ENCODE results near the gene ATP8B3.
"Not testable (repeated sequence)": the region's sequence is repeated elsewhere in the genome, so short reads cannot be mapped to it uniquely, and the experiment has no call there.

Gene ATP8B3

DNA sequence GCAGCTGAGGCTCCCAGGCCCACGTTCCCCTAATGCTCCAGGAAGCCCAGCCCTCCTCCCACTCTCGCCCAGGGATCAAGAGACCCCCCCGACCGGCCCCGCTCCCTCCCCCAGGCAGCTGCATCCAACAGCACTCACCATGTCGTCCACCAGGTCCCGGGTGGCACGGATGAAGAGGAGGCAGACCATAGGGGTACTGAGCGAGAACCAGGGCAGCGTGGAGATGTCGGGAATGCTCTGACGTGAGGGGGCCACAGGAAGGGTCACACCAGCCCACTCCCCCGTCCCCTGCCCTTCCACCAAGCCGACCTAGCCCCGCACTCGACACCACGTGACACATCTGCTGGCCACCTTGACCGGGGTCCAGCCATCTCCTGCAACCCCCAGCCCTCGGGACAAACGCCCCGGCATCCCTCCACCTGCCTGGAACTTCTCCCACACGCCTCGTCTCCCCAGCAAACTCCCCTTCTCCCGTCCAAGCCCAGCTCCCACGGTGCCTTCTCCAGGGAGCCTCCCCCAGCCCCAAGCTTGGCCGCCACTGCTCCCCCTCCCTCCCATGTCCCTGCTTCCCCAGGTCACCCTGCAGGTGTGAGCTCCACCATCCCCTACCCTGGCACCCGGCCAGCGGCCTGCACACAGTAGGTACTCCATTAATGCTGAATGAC lies 4.9 kb downstream of the ATP8B3 start:
- no peak overlapping the region for H3K9ac ChIP-seq (ENCODE audit: low read length)
- H3K4me3 ChIP-seq (ENCODE audit: low read length) = no peak overlapping the region
- H3K27me3 ChIP-seq (ENCODE audit: control insufficient read depth, insufficient read depth, low read length) = no peaks in the 10 kb centered on the region
- H3K27ac ChIP-seq (ENCODE audit: low read depth, low read length) = no peak overlapping the region
- H3K36me3 ChIP-seq (ENCODE audit: control insufficient read depth, insufficient read depth, low read length) = no peaks in the 10 kb centered on the region
- no peaks in the 10 kb centered on the region for H3K4me1 ChIP-seq (ENCODE audit: control insufficient read depth, insufficient read depth, low read length)

DNA sequence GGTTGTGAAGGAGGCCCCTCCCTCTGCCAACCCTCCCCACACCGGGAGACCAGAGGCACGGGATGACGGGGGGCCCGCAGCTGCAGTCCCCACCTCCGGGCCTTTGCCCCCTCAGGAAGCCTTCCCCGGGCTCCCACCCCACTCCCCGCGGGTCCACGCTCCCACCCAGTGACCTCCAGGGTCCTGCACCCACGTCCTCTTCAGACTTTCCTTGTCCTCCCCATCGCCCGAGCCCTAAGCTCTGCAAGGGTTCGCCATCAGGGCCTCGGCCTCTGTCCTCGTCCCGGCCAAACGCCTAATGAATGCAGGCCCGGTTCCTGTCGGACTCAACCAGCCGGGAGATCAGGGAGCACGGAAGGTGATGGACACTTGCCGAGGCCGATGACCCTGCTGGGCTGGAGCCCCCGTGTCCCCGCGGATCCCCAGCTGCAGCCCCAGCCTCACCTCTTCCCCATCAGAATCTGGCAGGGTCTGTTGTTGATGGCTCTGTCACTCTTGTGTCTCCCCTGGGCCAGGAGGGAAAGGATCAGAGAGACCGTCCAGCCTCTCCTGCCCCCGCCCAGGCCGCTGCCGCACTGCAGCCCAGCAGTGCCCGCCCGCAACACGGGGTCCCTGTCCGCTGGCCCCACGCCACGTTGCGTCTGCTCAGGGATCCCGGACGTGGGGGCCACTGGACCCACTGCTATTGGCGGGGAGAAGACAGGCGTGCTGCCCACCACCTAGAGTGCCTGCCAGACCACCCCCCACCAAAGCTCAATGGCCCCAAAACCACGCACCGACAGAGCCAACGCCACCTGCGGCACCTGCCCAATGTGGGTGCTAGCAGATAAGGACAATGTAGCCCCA lies 5.7 kb downstream of the ATP8B3 start:
- Histone ChIP-seq H3K27ac (ENCODE audit: low read depth, low read length) (no peak overlapping the region), H3K9ac (ENCODE audit: low read length) (no peak overlapping the region), H3K4me1 (ENCODE audit: control insufficient read depth, insufficient read depth, low read length) (no peaks in the 10 kb centered on the region), H3K27me3 (ENCODE audit: control insufficient read depth, insufficient read depth, low read length) (no peaks in the 10 kb centered on the region), H3K4me3 (ENCODE audit: low read length) (no peak overlapping the region), H3K36me3 (ENCODE audit: control insufficient read depth, insufficient read depth, low read length) (no peaks in the 10 kb centered on the region)

DNA sequence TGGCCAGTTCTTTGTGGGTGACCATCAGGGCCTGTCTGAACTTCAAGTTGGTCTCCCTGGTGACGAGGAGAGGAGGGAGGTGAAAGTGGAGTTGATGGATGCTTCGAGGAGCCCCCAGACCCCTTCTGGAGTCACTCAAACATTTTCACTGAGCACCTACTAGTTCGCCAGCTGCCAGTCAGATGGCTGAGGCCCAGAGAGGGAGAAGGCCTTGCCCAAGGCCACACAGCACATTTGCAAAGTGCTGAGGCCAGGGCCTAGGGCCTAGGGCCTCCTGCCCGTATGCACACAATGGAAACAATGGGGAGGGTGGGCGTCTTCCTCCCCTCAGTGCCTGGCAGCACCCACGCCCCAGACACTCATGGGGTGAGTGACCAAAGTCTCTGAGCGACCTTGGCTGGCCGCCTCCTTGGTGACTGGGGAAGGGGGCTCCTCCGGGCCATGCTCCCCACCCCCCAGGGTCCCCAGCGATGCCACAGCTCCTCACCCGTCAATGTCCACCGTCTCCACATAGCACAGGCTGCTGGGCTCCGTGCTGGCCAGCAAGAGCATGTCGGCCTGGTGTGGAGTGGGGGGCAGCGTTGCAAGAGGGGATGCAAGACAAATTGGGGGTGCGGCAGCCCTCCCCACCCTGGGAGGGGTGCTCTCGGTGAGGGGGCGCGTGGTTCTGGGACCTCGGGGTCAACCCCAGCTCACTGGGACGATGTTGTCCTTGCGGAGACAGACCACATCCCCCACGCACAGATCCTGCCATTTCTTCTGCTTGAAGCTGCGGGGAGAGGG lies 6.5 kb downstream of the ATP8B3 start:
- Histone ChIP-seq H3K4me1 (ENCODE audit: control insufficient read depth, insufficient read depth, low read length) (no peaks in the 10 kb centered on the region), H3K9ac (ENCODE audit: low read length) (no peak overlapping the region), H3K4me3 (ENCODE audit: low read length) (no peak overlapping the region), H3K27ac (ENCODE audit: low read depth, low read length) (no peak overlapping the region), H3K36me3 (ENCODE audit: control insufficient read depth, insufficient read depth, low read length) (no peaks in the 10 kb centered on the region), H3K27me3 (ENCODE audit: control insufficient read depth, insufficient read depth, low read length) (no peaks in the 10 kb centered on the region)

DNA sequence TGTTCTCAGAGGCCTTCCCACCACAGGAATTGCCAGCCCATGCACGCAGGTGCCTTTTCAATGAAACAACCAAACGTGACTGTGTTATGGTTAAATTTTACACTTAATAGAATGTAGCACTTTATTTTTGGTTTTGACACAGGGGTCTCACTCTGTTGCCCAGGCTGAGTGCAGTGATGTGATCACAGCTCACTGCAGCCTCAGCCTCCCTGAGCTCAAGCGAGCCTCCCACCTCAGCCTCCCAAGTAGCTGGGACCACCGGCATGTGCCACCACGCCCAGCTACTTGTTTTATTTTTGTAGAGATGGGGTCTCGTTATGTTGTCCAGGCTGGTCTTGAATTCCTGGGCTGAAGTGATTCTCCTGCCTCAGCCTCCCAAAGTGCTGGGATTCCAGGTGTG lies 7.2 kb downstream of the ATP8B3 start:
- H3K4me3 ChIP-seq (ENCODE audit: low read length) = no peak overlapping the region
- no peak overlapping the region for H3K27ac ChIP-seq (ENCODE audit: low read depth, low read length)
- no peaks in the 10 kb centered on the region for H3K36me3 ChIP-seq (ENCODE audit: control insufficient read depth, insufficient read depth, low read length)
- no peak overlapping the region for H3K9ac ChIP-seq (ENCODE audit: low read length)
- no peaks in the 10 kb centered on the region for H3K4me1 ChIP-seq (ENCODE audit: control insufficient read depth, insufficient read depth, low read length)
- no peaks in the 10 kb centered on the region for H3K27me3 ChIP-seq (ENCODE audit: control insufficient read depth, insufficient read depth, low read length)

DNA sequence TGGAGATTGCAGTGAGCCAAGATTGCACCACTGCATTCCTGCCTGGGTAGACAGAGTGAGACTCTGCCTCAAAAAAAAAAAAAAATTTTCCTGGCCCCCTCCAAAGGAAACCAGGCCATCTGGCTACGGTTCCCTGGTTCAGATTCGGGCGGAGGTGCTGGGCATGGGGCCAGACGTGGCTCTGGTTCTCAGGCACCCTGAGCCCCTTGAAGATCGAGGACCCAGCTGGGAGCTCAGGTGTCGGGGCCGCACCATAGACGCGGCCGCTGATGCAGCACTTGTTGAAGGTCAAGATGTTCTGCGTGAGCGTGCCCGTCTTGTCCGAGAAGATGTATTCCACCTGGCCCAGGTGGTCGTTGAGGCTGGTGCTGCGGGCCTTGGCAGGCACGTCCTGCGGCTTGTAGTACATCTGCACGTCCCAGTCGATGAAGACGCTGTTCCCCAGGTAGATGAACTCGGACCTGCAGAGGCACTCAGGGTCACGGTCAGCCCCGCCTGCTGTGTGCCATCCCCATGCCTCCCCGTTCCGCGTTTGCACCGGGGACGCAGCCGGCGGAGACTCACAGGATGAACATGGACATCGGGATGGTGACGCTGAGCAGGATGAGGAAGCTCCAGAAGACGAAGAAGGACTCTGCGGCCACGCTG lies 12.3 kb downstream of the ATP8B3 start:
- H3K4me1 ChIP-seq (ENCODE audit: control insufficient read depth, insufficient read depth, low read length) = no peaks in the 10 kb centered on the region
- no peak overlapping the region for H3K9ac ChIP-seq (ENCODE audit: low read length)
- no peaks in the 10 kb centered on the region for H3K27me3 ChIP-seq (ENCODE audit: control insufficient read depth, insufficient read depth, low read length)
- H3K4me3 ChIP-seq (ENCODE audit: low read length) = no peak overlapping the region
- no peaks in the 10 kb centered on the region for H3K36me3 ChIP-seq (ENCODE audit: control insufficient read depth, insufficient read depth, low read length)
- no peak overlapping the region for H3K27ac ChIP-seq (ENCODE audit: low read depth, low read length)

DNA sequence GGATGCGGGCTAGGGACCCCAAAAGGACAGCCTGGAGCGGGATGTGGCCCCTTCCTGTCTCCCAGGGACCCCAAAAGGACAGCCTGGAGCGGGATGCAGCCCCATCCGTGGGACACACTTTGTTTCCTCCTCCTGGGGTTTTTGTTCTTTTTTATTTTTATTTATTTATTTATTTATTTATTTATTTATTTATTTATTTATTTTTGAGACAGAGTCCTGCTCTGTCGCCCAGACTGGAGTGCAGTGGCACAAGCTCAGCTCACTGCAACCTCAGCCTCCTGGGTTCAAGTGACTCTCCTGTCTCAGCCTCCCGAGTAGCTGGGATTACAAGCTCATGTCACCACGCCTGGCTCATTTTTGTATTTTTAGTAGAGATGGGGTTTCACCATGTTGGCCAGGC lies 14.8 kb downstream of the ATP8B3 start:
- H3K9ac ChIP-seq (ENCODE audit: low read length); H3K27me3 ChIP-seq (ENCODE audit: control insufficient read depth, insufficient read depth, low read length): not testable (repeated sequence)

DNA sequence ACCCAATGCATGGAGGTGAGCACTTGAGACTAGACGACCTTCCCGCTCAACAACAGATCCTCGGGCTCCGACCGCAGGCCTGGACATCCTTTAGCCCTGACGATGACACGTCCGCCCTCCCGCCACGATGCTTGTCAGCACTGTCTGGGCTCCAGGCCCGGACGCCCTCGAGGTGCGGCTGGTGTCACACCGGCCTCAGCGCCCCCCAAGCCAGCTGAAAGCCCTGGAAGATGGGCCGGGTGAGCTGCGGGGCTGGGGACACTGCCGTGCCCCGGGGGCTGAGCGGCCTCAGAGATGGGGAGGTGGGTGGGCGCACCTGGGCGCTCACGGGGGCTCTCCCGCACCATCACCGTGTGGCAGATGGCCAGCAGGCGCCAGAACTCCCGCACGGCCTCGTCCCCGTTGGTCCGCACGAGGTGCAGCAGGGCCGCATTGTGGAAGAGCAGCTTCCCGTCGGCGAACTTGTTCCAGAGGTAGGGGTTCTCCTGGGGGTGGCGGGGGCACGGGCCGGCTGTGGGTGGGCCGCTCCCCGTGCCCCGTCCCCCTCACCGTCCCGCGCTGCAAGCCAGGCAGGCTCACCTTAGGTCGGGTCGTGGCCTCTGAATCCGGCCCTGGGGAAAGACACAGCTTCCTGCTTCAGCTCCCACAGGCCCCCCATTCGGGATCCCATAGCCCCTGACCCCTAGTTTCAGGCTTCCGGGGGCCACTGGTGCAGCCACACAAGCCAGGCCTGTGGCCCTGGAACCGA lies 15.5 kb downstream of the ATP8B3 start:
- no peaks in the 10 kb centered on the region for H3K36me3 ChIP-seq (ENCODE audit: control insufficient read depth, insufficient read depth, low read length)
- no peak overlapping the region for H3K9ac ChIP-seq (ENCODE audit: low read length)
- H3K27ac ChIP-seq (ENCODE audit: low read depth, low read length) = no peak overlapping the region
- no peaks in the 10 kb centered on the region for H3K27me3 ChIP-seq (ENCODE audit: control insufficient read depth, insufficient read depth, low read length)
- no peak overlapping the region for H3K4me3 ChIP-seq (ENCODE audit: low read length)
- no peaks in the 10 kb centered on the region for H3K4me1 ChIP-seq (ENCODE audit: control insufficient read depth, insufficient read depth, low read length)

More for the DNA sequence above, 14.8 kb downstream of the ATP8B3 start:
- H3K27ac ChIP-seq (ENCODE audit: low read depth, low read length); H3K4me3 ChIP-seq (ENCODE audit: low read length); H3K4me1 ChIP-seq (ENCODE audit: control insufficient read depth, insufficient read depth, low read length); H3K36me3 ChIP-seq (ENCODE audit: control insufficient read depth, insufficient read depth, low read length): not testable (repeated sequence)

DNA sequence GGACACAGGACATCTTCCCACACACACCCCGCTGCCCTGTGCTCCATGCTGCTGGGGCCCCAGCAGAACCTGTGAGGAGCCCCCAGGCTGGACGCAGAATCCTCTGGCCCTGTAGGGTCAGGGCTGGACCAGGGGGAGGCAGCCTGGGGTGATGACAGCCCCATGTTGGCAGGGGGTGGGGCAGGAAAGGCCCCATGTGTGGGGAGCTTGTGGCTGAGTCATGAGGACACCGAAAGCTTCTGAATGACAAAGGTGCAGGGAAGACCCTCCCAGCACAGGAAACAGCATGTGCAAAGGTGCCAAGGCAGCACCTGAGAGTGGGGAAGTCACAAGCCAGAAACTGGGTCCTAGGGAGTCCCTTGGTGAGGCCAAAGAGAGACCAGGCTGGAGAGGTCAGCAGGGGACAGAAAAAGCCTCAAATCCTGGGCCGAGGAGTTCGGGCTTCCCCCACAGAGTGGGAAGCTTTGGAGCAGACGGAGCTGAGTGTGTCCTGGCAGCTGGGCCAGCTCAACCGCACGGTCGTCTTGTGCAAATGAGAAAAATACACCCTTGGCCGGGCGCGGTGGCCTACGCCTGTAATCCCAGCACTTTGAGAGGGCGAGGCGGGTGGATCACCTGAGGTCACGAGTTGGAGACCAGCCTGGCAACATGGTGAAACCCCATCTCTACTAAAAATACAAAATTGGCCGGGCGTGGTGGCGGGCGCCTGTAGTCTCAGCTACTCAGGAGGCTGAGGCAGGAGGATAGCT lies 17.5 kb downstream of the ATP8B3 start:
- Histone ChIP-seq H3K4me3 (ENCODE audit: low read length) (no peak overlapping the region), H3K27ac (ENCODE audit: low read depth, low read length) (no peak overlapping the region), H3K9ac (ENCODE audit: low read length) (no peak overlapping the region), H3K27me3 (ENCODE audit: control insufficient read depth, insufficient read depth, low read length) (no peaks in the 10 kb centered on the region), H3K36me3 (ENCODE audit: control insufficient read depth, insufficient read depth, low read length) (no peaks in the 10 kb centered on the region), H3K4me1 (ENCODE audit: control insufficient read depth, insufficient read depth, low read length) (no peaks in the 10 kb centered on the region)

DNA sequence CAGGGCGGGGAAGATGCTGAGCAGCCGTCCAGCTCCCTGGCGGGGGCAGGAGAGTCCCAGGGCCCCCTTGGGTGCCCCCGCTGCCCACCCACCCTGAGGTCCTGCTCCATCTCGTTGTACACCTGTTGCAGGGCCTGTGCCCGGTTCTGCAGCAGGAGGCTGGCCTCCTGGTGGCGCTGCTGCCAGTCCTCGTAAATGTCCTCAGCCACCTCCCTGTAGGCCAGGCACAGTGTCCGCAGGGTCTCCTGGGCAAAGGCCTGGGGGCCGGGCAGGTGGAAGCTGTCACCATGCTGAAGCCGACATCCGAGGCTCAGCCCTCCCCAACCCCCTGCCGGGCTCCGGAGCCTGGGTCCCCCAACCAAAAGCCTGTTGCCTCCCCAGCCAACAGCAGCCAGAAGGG lies 20.2 kb downstream of the ATP8B3 start:
- Histone ChIP-seq H3K4me1 (ENCODE audit: control insufficient read depth, insufficient read depth, low read length) (no peaks in the 10 kb centered on the region), H3K9ac (ENCODE audit: low read length) (no peak overlapping the region), H3K27ac (ENCODE audit: low read depth, low read length) (no peak overlapping the region), H3K36me3 (ENCODE audit: control insufficient read depth, insufficient read depth, low read length) (no peaks in the 10 kb centered on the region), H3K4me3 (ENCODE audit: low read length) (no peak overlapping the region), H3K27me3 (ENCODE audit: control insufficient read depth, insufficient read depth, low read length) (no peaks in the 10 kb centered on the region)

DNA sequence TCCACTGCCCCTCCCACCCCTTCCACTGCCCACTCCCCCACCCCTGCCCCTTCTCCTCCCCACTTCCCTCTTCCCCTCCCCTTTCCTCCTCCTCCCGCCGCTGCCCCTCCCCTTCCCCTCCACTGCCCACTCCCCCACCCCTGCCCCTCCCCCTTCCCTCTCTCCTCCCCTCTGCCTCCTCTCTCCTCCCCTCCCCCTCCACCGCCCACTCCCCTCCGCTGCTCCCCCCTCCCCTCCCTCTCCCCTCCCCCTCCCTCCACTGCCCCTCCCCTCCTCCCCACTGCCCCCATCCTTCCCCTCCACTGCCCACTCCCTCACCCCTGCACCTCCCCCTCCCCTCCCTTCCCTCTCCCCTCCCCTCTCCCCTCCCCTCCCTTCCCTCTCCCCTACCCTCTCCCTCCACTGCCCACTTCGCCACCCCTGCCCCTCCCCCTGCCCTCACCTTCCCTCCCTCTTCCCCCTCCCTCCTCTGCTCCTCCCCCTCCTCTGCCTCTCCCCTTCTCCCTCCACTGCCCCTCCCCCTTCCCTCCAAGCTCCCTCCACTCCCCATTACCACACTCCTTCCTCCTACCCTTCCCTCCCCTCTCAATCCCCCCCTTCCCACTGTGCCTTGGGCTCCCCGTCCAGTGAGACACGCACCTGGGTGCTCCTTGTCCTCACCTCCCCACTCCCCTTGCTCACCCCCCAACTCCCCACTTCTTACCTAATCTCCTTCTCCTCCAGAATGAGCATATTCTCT lies 21.9 kb downstream of the ATP8B3 start:
- no peak overlapping the region for H3K4me3 ChIP-seq (ENCODE audit: low read length)
- H3K9ac ChIP-seq (ENCODE audit: low read length) = no peak overlapping the region
- H3K27me3 ChIP-seq (ENCODE audit: control insufficient read depth, insufficient read depth, low read length) = no peaks in the 10 kb centered on the region
- H3K4me1 ChIP-seq (ENCODE audit: control insufficient read depth, insufficient read depth, low read length) = no peaks in the 10 kb centered on the region
- H3K36me3 ChIP-seq (ENCODE audit: control insufficient read depth, insufficient read depth, low read length) = no peaks in the 10 kb centered on the region
- no peak overlapping the region for H3K27ac ChIP-seq (ENCODE audit: low read depth, low read length)
